Diencephalon (tissue), 1 donor: ENCODE results near the gene USP27X. TPM values are rescaled to one million over a fixed set of nuclear protein-coding genes. Genes with fewer than 3 reads are reported as not detected.

ENCODE experiments used
- total RNA-seq: library from RNA; depleted of rRNA; stranded (reverse); fragments of >200 nt; gene quantifications from one replicate; pipeline ENCODE4 v1.2.3, GENCODE V29; 2014

USP27X gene
- 17.5 TPM for total RNA-seq

GRCh38 chrX:49878834-49879655 lies at the start of gene USP27X:
Gene USP27X (plus strand): TSS chrX:49879484. CDS start chrX:49880308, 824 bp downstream.

DNA sequence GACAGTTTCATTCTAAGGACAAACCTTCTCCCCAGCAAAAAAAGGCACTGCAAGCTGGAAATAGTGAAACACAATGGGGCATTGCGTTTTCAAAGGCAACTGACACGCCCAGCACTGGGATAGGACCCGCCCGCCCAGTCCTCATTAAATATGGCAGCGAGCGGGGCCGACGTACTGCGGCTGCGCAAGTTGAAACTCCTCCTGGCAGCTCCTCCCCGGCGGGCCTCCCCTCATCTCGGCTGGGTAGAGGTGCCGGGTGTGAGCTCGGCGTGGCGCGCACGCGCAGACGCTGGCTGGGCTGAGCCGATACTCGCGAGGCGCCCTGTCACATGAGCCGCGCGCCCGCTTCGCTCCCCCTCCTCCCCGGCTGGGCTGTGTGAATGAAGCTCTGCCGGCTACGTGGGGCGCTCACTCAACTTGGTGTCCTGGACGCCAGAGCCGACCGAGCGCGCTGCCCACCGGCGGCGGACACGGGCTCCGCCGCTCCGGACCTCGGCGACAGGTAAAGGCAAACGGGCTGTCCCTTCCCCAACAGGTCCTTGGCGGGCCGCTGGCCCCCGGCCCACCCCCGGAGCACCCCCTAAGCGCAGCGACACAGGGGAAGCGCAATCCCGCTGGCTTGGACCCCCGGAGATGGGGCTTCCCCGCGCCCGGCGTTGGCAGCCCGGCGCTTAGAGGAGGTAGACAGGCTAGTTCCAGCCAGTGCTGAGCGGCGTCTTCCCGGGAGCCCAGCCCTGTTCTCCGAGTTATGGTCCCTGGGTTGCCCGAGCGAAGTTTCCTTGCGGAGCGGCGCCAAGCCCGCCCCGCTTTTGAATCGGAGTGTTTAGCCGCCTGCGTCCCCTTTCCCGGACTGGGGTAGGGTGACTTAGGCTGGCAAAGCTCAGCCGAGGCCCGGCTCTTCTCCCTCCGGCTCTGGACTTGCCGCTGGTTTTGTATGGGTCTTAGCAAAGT lies 43.3 kb downstream of the USP27X start, which contains the start of gene CLCN5:
Gene CLCN5 (plus strand): TSS at position 306 of the 951 bp plus-strand sequence. CDS start 2,703 bp downstream, outside the sequence.

Other genes starting within 250 kb of the USP27X start
- gene PAGE1, start 183.5 kb upstream of the USP27X start, total RNA-seq, result not detected
- gene PAGE4, start 50.2 kb upstream of the USP27X start, total RNA-seq, result not detected
- gene CLCN5, start 43.1 kb downstream of the USP27X start, total RNA-seq, result 9.9 TPM